ENCODE results near the gene JAZF1.

Gene JAZF1

GRCh38 chr7:27955011-27955410 is 225.6 kb downstream of the JAZF1 start:
- DNase-seq (ENCODE audit: insufficient read length, low spot score) (no peak), FAIRE-seq (no peak)
- TF ChIP-seq CTCF (IDR thresholded peaks at IDR 0.05; ENCODE audit: insufficient read depth, missing control alignments), result no peak

- TF ChIP-seq CTCF (IDR thresholded peaks at IDR 0.05; ENCODE audit: insufficient read depth, missing control alignments), result no peak
- no peak for DNase-seq (ENCODE audit: insufficient read length, low spot score)
- no peak for FAIRE-seq
Measured at GRCh38 chr7:27953777-27954176, 226.8 kb downstream of the JAZF1 start.

GRCh38 chr7:27953361-27953760 is 227.2 kb downstream of the JAZF1 start:
- DNase-seq (ENCODE audit: insufficient read length, low spot score) (no peak), FAIRE-seq (no peak)
- TF ChIP-seq CTCF (IDR thresholded peaks at IDR 0.05; ENCODE audit: insufficient read depth, missing control alignments), result no peak

- FAIRE-seq (peak; percentile 61), DNase-seq (ENCODE audit: insufficient read length, low spot score) (no peak)
Measured at GRCh38 chr7:27952456-27953285, 227.9 kb downstream of the JAZF1 start.

GRCh38 chr7:27950123-27950522 is 230.5 kb downstream of the JAZF1 start:
- no peak for TF ChIP-seq CTCF (IDR thresholded peaks at IDR 0.05; ENCODE audit: insufficient read depth, missing control alignments)
- no peak for DNase-seq (ENCODE audit: insufficient read length, low spot score)
- no peak for FAIRE-seq

More at GRCh38 chr7:27952456-27953285, 227.9 kb downstream of the JAZF1 start:
- TF ChIP-seq CTCF (IDR thresholded peaks at IDR 0.05; ENCODE audit: insufficient read depth, missing control alignments), result no peak

- TF ChIP-seq CTCF (IDR thresholded peaks at IDR 0.05; ENCODE audit: insufficient read depth, missing control alignments), result no peak
- FAIRE-seq (no peak), DNase-seq (ENCODE audit: insufficient read length, low spot score) (no peak)
Measured at GRCh38 chr7:27948861-27949260, 231.7 kb downstream of the JAZF1 start.

- DNase-seq (ENCODE audit: insufficient read length, low spot score) (no peak), FAIRE-seq (no peak)
- no peak for TF ChIP-seq CTCF (IDR thresholded peaks at IDR 0.05; ENCODE audit: insufficient read depth, missing control alignments)
Measured at GRCh38 chr7:27947586-27948278, 232.9 kb downstream of the JAZF1 start.
